GM13977 (cell line): ENCODE results near the gene WWOX.

ENCODE experiments used
- DNase-seq: peaks from one replicate; pipeline ENCODE4 v3.0.0; 2012; ENCODE audit warnings: low spot score
- in situ Hi-C: fragments of 300-500 bp; cut with MboI; formaldehyde crosslinking; loops from one replicate; pipeline ENCODE4 v1.12.0; 2022; ENCODE audit warnings: low sequenced_read_pairs, low pct_unique_long_range_greater_than_20kb, mixed read lengths, inconsistent platforms; ENCODE audit not compliant: unreplicated experiment
- TF ChIP-seq, protein P1 (sequence below): IDR thresholded peaks from 2 replicates; pipeline ENCODE4 v1.5.1; 2012; ENCODE audit warnings: mild to moderate bottlenecking, control low read depth; ENCODE audit not compliant: insufficient read depth; ENCODE audit errors: extremely low read depth, missing control alignments

WWOX gene

DNA sequence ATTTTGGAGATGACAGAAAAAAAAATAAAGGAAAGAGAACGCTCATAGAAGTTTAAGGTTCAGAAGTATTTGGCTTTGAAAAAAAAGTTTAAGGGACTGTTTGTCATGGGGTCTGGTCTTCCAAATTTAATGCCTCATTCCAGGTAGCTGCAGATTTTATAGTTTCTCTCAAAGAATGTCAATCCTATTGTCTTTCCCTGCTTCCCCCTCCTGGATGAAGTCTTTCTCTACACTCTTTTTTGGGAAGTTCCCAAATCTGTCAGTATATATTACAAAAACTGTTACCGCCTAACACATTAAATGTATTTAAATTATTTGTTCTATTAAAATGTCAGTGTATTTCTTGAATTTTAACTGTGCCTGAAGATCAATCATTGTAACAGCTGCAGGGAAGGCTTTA is 1043.6 kb downstream of the WWOX start:
- DNase-seq, result no peak
- TF ChIP-seq, protein P1, sequence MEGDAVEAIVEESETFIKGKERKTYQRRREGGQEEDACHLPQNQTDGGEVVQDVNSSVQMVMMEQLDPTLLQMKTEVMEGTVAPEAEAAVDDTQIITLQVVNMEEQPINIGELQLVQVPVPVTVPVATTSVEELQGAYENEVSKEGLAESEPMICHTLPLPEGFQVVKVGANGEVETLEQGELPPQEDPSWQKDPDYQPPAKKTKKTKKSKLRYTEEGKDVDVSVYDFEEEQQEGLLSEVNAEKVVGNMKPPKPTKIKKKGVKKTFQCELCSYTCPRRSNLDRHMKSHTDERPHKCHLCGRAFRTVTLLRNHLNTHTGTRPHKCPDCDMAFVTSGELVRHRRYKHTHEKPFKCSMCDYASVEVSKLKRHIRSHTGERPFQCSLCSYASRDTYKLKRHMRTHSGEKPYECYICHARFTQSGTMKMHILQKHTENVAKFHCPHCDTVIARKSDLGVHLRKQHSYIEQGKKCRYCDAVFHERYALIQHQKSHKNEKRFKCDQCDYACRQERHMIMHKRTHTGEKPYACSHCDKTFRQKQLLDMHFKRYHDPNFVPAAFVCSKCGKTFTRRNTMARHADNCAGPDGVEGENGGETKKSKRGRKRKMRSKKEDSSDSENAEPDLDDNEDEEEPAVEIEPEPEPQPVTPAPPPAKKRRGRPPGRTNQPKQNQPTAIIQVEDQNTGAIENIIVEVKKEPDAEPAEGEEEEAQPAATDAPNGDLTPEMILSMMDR, result no peak
- in situ Hi-C loops, result no loop called here

DNA sequence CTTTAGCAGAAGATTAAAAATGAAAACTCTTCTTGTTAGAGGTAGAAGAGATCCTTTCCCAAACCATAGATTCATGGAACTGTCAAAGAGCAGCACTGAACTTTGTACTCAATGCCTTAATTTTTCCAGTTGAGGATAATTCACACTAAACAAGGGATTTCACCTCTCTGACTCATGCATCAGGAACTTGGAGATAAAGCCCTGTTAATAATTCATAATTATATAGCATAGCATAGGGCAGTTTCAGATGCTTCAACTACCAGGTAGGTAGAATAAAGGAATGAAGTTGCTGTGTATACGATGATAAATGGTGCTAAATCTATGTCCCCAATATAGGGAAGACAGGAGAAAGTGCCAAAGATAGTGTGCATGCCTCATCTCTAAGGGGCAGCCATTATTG is 1050.7 kb downstream of the WWOX start:
- no peak for DNase-seq
- in situ Hi-C loops, result no loop called here
- TF ChIP-seq, protein P1, result no peak

DNA sequence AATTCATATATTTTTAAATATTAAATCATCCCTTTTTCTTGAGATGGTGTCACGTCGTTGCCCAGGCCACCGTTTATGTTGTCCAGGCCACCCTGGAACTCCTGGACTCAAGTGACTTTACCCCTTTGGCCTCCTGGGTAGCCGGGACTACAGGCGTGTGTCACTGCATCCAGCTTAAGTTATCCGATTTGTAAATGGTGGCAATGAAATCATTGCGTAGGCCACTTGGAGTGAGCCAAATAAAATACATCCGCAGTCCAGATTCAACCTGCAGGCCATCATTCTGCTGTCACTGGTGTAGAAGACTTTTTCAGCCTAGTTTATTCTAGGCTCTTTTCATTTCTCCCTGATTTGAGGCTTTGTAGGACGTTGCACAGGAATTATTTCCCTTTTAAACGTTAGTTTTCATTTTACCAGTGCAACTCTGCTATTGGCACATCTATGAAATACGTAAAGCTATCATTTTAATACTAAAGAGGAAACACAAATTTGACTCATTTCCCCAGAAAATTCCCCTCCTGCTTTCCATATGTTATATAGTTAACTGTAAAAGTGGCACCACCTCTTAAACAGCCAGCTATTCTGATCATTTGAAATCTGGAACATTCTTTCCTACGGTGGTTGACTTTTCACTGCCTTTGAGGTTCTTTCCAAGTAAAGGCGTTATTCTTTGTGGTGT is 1051.3 kb downstream of the WWOX start:
- TF ChIP-seq, protein P1, result no peak
- in situ Hi-C loops, result no loop called here
- no peak for DNase-seq

DNA sequence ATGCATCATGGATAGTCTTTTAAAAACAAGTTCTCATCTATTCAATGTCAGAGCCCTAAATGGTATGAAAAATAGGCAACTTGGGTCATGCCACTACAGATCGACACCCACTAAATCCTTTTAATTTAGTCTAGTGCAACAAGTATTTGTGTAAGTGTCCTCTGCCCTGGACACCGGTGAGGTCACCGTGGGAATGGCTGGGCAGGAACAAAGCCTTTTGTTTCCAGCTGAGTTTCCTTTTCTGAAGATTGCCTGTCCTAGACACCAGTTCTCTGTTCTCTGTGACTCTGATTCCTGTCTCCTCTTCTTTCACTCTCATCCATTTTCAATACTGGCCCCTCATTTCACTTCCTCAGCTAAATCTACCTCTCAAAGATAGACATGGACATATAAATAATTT is 1054.6 kb downstream of the WWOX start:
- TF ChIP-seq, protein P1, result no peak
- in situ Hi-C loops, result no loop called here

DNA sequence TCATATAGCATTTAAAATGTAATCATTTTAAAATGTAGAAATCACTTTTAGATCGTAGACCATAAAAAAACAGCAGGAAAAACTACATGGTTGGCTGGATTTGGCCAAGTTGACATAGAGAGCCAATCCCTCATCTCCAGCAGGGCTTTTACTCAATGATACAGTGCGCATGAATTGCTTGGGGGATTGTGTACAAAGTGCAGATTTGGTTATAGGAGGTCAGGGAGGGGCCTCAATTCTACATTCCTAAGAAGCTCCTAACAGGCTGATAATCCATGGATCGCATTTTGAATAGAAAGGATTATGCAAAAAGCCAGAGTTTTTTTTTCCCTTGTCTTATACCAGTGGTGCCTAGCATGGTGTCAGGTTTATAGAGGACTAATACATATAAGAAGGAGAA is 1056.0 kb downstream of the WWOX start:
- TF ChIP-seq, protein P1, result no peak
- no peak for DNase-seq
- in situ Hi-C loops, result no loop called here

More for the DNA sequence above, 1054.6 kb downstream of the WWOX start:
- no peak for DNase-seq

DNA sequence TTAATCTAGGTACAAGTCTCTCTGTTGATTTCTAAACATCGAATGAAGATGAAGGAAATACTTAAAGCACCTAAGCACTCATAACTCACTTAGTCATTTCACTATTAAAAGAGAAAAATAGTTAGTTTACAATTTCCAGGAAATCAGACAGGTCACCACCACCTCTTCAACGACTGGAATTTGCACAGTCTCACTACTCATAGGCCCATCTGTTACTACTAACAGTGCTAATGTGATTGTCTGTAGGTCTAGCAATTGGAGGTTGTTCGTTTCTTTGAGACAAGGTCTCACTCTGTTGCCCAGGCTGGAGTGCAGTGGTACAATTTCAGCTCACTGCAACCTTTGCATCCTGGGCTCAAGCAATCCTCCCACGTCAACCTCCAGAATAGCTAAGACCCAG is 1056.5 kb downstream of the WWOX start:
- no peak for DNase-seq
- in situ Hi-C loops, result no loop called here

More for the DNA sequence above, 1056.5 kb downstream of the WWOX start:
- TF ChIP-seq, protein P1, result no peak
